Erythroblast (primary cell): ENCODE measurements around the gene TAF7.

Experiments
- GATA1 ChIP-seq: IDR thresholded peaks from 2 replicates; pipeline ENCODE4 v1.6.1; 2011; ENCODE audit warnings: low read depth, mild to moderate bottlenecking, control low read depth, low read length, moderate library complexity
- POLR2A ChIP-seq: IDR thresholded peaks from 2 replicates; pipeline ENCODE4 v1.6.1; 2011; ENCODE audit warnings: mild to moderate bottlenecking, low read length

GRCh38 chr5:141355641-141356040 lies 35.1 kb upstream of the TAF7 start:
- TF ChIP-seq POLR2A (no peak), GATA1 (no peak)
